Upper lobe of left lung (tissue), 4 donors: ENCODE measurements around the gene AGAP1.

Source experiments
- CTCF ChIP-seq, 6 experiments: fragments of 450-650 bp in 4 of 6; fragments of 200-600 bp in 2 of 6; sonication (generic) in 2 of 6; IDR thresholded peaks; one replicate each; pipeline ENCODE4 v1.5.1; 2016 to 2019; ENCODE audit warnings: antibody characterized with exemption in 6 of 6
- EP300 ChIP-seq, 4 donors: sonication (generic); formaldehyde crosslinking; IDR thresholded peaks; one replicate each; pipeline ENCODE4 v1.5.1; 2017; ENCODE audit warnings: antibody characterized with exemption in 4 of 4, control low read depth in 2 of 4
- POLR2A ChIP-seq, 4 donors: fragments of 450-650 bp; IDR thresholded peaks; one replicate each; pipeline ENCODE4 v1.5.1; 2016 to 2017; ENCODE audit warnings: antibody characterized with exemption in 4 of 4, mild to moderate bottlenecking in 2 of 4
- POLR2AphosphoS5 ChIP-seq, 2 donors: sonication (generic); formaldehyde crosslinking; IDR thresholded peaks; one replicate each; pipeline ENCODE4 v1.5.1; 2017; ENCODE audit warnings: antibody characterized with exemption in 2 of 2

GRCh38 chr2:235478609-235479008, 15.2 kb upstream of the AGAP1 start:
- no peak for TF ChIP-seq POLR2AphosphoS5 (IDR thresholded peaks at IDR 0.05)
- TF ChIP-seq CTCF (IDR thresholded peaks at IDR 0.05), result no peak
- TF ChIP-seq POLR2A (IDR thresholded peaks at IDR 0.05), result no peak
- no peak for TF ChIP-seq EP300 (IDR thresholded peaks at IDR 0.05)
